Mammary epithelial cell (primary cell): ENCODE measurements around the gene PBX1.

Experiments used
- CTCF ChIP-seq, 2 donors: IDR thresholded peaks in 1 of 2; conservative IDR thresholded peaks in 1 of 2; 2 replicates each; pipeline ENCODE4 v1.5.1; 2011 to 2012; ENCODE audit warnings: inconsistent platforms in 2 of 2, low read length in 2 of 2, mild to moderate bottlenecking in 2 of 2, control low read depth in 1 of 2, low read depth in 1 of 2; ENCODE audit not compliant: insufficient read depth in 1 of 2; ENCODE audit errors: extremely low read depth in 1 of 2
- EZH2 ChIP-seq: IDR thresholded peaks from 2 replicates; pipeline ENCODE4 v1.6.1; 2012; ENCODE audit warnings: low read length, inconsistent platforms, borderline replicate concordance

DNA sequence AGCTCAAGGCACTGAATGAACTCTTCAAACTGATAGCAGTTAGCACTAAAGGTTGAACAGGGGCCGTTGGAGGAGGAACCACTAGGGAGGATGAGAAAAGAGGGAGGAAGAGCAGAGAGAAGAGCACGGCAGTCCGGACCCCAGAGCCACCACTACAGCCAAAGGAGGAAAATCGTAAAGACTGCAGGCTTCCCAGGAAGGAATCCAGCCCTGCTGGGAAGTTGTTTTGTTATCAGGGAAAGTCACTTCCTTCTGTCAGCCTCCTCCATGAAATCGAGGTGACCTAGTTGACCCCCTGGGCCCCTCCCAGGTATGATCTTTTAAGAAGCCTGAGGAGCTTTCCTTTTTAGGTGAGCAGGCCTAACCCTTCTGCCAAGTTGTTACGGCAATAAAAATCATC is 88.2 kb downstream of the PBX1 start:
- TF ChIP-seq CTCF (conservative IDR thresholded peaks at IDR 0.05 in 1 of 2, IDR thresholded peaks at IDR 0.05 in 1 of 2; ENCODE audit: extremely low read depth in 1 of 2, insufficient read depth in 1 of 2, low read depth in 1 of 2, low read length in 2 of 2) (no peak), EZH2 (no peak)
